DOHH2 (cell line): ENCODE measurements around the gene FDCSP.
A peak's percentile ranks its signal among the peaks of the same experiment; 100 is the strongest.

ENCODE experiments used
- H3F3A ChIP-seq: fragments of 200-600 bp; sonication (generic), shearing (Covaris generic); 2 replicates; pipeline ENCODE4 v1.6.0; 2016; ENCODE audit warnings: antibody characterized with exemption, mild to moderate bottlenecking; ENCODE audit not compliant: control insufficient read depth, insufficient read depth
- H3K27ac ChIP-seq: fragments of 200-600 bp; sonication (generic); 2 replicates; pipeline ENCODE4 v1.5.1; 2014; ENCODE audit warnings: low read depth, mild to moderate bottlenecking, low read length, moderate library complexity
- H3K27me3 ChIP-seq: fragments of 200-600 bp; sonication (generic); 2 replicates; pipeline ENCODE4 v1.6.1; 2014; ENCODE audit warnings: mild to moderate bottlenecking, low read length, mixed read lengths; ENCODE audit not compliant: control insufficient read depth
- H3K36me3 ChIP-seq: fragments of 200-600 bp; sonication (generic); 2 replicates; pipeline ENCODE4 v1.6.1; 2014; ENCODE audit warnings: mild to moderate bottlenecking, low read length, moderate library complexity, mixed read lengths; ENCODE audit not compliant: control insufficient read depth
- H3K4me1 ChIP-seq: fragments of 200-600 bp; sonication (generic); 2 replicates; pipeline ENCODE4 v1.6.1; 2014; ENCODE audit warnings: mild to moderate bottlenecking, low read length, mixed read lengths; ENCODE audit not compliant: control insufficient read depth
- H3K4me2 ChIP-seq: fragments of 200-600 bp; sonication (generic); 2 replicates; pipeline ENCODE4 v1.6.0; 2014; ENCODE audit warnings: mild to moderate bottlenecking, low read length, moderate library complexity
- H3K4me3 ChIP-seq: fragments of 200-600 bp; sonication (generic); 2 replicates; pipeline ENCODE4 v1.5.1; 2014; ENCODE audit warnings: mild to moderate bottlenecking, low read length, mixed read lengths
- H3K79me2 ChIP-seq: fragments of 200-600 bp; sonication (generic); 2 replicates; pipeline ENCODE4 v1.6.1; 2014; ENCODE audit warnings: mild to moderate bottlenecking, low read length, mixed read lengths; ENCODE audit not compliant: control insufficient read depth
- H3K9me2 ChIP-seq: fragments of 200-600 bp; sonication (generic); replicated peaks from 2 replicates; pipeline ENCODE4 v1.6.1; 2014; ENCODE audit warnings: mild to moderate bottlenecking, low read length, mixed read lengths; ENCODE audit not compliant: control insufficient read depth
- H3K9me3 ChIP-seq: fragments of 200-600 bp; sonication (generic); 2 replicates; pipeline ENCODE4 v1.6.1; 2014; ENCODE audit warnings: antibody characterized with exemption, low read length, mixed read lengths; ENCODE audit not compliant: control insufficient read depth, insufficient read depth
- H4K20me1 ChIP-seq: fragments of 200-600 bp; sonication (generic); 2 replicates; pipeline ENCODE4 v1.6.0; 2014; ENCODE audit warnings: low read depth, mild to moderate bottlenecking, antibody characterized with exemption, low read length, moderate library complexity; ENCODE audit not compliant: control insufficient read depth, insufficient read depth
- CTCF ChIP-seq: fragments of 200-600 bp; sonication (generic); IDR thresholded peaks from one replicate; pipeline ENCODE4 v1.5.1; 2014; ENCODE audit warnings: antibody characterized with exemption, mild to moderate bottlenecking, low read depth, low read length; ENCODE audit not compliant: poor library complexity, severe bottlenecking
- EZH2phosphoT487 ChIP-seq: fragments of 200-600 bp; sonication (generic); IDR thresholded peaks from 2 replicates; pipeline ENCODE4 v1.6.1; 2017; ENCODE audit warnings: borderline replicate concordance, mild to moderate bottlenecking, antibody characterized with exemption, low read length, moderate library complexity, mixed read lengths

The FDCSP gene

GRCh38 chr4:70183168-70183939 is 42.6 kb upstream of the FDCSP start:
- no peaks in the 10 kb centered on the region for H3K27me3 ChIP-seq

DNA sequence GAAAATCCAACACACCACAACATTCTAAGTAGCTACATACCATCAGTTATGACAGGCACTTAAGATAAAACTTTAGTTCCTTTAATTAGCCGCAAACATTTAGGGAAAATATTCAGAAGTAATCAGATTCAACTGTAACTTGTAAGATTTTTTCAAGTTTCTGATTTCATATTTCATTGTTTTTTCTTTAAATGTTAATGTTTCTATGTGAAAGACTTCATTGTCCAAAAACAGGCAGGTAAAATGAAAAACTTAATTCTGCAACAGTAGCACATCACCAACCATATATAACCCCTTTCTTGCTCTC is 42.0 kb upstream of the FDCSP start:
- Histone ChIP-seq H3K27me3 (no peaks in the 10 kb centered on the region), H3F3A (no peaks in the 10 kb centered on the region), H3K79me2 (no peaks in the 10 kb centered on the region), H3K4me3 (no peak overlapping the region), H3K4me2 (no peak overlapping the region), H3K27ac (no peak overlapping the region), H4K20me1 (no peaks in the 10 kb centered on the region), H3K9me3 (no peaks in the 10 kb centered on the region), H3K4me1 (no peaks in the 10 kb centered on the region), H3K36me3 (no peaks in the 10 kb centered on the region), H3K9me2 (no peaks in the 10 kb centered on the region)
- TF ChIP-seq EZH2phosphoT487 (no peak), CTCF (no peak)

More at GRCh38 chr4:70183168-70183939, 42.6 kb upstream of the FDCSP start:
- Histone ChIP-seq H4K20me1 (no peaks in the 10 kb centered on the region), H3K4me1 (no peaks in the 10 kb centered on the region), H3K79me2 (no peaks in the 10 kb centered on the region), H3F3A (no peaks in the 10 kb centered on the region), H3K9me2 (no peaks in the 10 kb centered on the region), H3K36me3 (no peaks in the 10 kb centered on the region), H3K27ac (no peak overlapping the region), H3K9me3 (no peaks in the 10 kb centered on the region), H3K4me3 (no peak overlapping the region), H3K4me2 (no peak overlapping the region)
- TF ChIP-seq CTCF (peak; percentile 72), EZH2phosphoT487 (no peak)

GRCh38 chr4:70187216-70187615 is 38.7 kb upstream of the FDCSP start:
- Histone ChIP-seq H4K20me1 (no peaks in the 10 kb centered on the region), H3K9me3 (no peaks in the 10 kb centered on the region), H3K4me1 (no peaks in the 10 kb centered on the region), H3F3A (no peaks in the 10 kb centered on the region), H3K27ac (no peak overlapping the region), H3K79me2 (no peaks in the 10 kb centered on the region), H3K9me2 (no peaks in the 10 kb centered on the region), H3K27me3 (no peaks in the 10 kb centered on the region), H3K4me2 (no peak overlapping the region), H3K36me3 (no peaks in the 10 kb centered on the region), H3K4me3 (no peak overlapping the region)
- TF ChIP-seq EZH2phosphoT487 (no peak), CTCF (no peak)
